Kidney (tissue), 14 donors: Measurements from ENCODE around the gene APBB1. TPM values are rescaled to one million over a fixed set of nuclear protein-coding genes. Genes with fewer than 3 reads are reported as not detected.

Experiments
- DNase-seq, 5 donors: peaks; one replicate each; pipeline ENCODE4 v3.0.0-alpha.2; 2013 to 2020
- FAIRE-seq: peaks from 2 replicates; lab custom pipeline; 2012; peaks lifted over from hg19 to GRCh38; lab: Jason Lieb, UNC
- H3K27ac ChIP-seq, 2 donors: one replicate each; pipeline ENCODE4 v1.7.0; 2013; ENCODE audit warnings: low read depth in 2 of 2, low read length in 2 of 2, inconsistent platforms in 1 of 2
- H3K27me3 ChIP-seq: one replicate; pipeline ENCODE4 v1.7.1; 2013; ENCODE audit warnings: low read length, inconsistent platforms; ENCODE audit not compliant: control insufficient read depth, insufficient read depth
- H3K36me3 ChIP-seq, 3 donors: one replicate each; pipeline versions ENCODE4 v1.7.0 to v1.7.1; 2013; ENCODE audit warnings: low read length in 3 of 3, control low read depth in 1 of 3, inconsistent platforms in 1 of 3; ENCODE audit not compliant: insufficient read depth in 3 of 3, control insufficient read depth in 2 of 3
- H3K4me1 ChIP-seq, 3 donors: one replicate each; pipeline versions ENCODE4 v1.7.0 to v1.7.1; 2013; ENCODE audit warnings: low read length in 3 of 3, inconsistent platforms in 1 of 3, low read depth in 1 of 3; ENCODE audit not compliant: control insufficient read depth in 2 of 3, insufficient read depth in 2 of 3
- H3K4me3 ChIP-seq, 3 donors: one replicate each; pipeline versions ENCODE4 v1.7.0 to v1.8.1; 2013; ENCODE audit warnings: low read length in 3 of 3, control low read depth in 1 of 3, inconsistent platforms in 1 of 3
- H3K9ac ChIP-seq, 3 donors: one replicate each; pipeline versions ENCODE4 v1.7.0 to v1.7.1; 2013; ENCODE audit warnings: low read length in 3 of 3, control low read depth in 1 of 3, inconsistent platforms in 1 of 3
- H3K9me3 ChIP-seq, 3 donors: one replicate each; pipeline versions ENCODE4 v1.7.0 to v1.7.1; 2013; ENCODE audit warnings: low read length in 3 of 3, control low read depth in 1 of 3, inconsistent platforms in 1 of 3; ENCODE audit not compliant: control insufficient read depth in 2 of 3, insufficient read depth in 1 of 3
- CTCF ChIP-seq: IDR thresholded peaks from 3 replicates; pipeline ENCODE4 v1.5.1; 2012; ENCODE audit warnings: mild to moderate bottlenecking, moderate library complexity, borderline replicate concordance; ENCODE audit not compliant: insufficient read depth; ENCODE audit errors: extremely low read depth
- intact Hi-C: fragments of 100-400 bp; cut with DNase I; formaldehyde crosslinking; loops from one replicate; pipeline ENCODE4 v1.11.1; 2022
- polyA plus RNA-seq: library from polyadenylated mRNA; stranded (reverse); fragments of 350-450 nt; fragmentation: Illumina TruSeq; extraction: RNeasy Lipid Tissue Mini Kit (QIAGEN cat#74804); gene quantifications from one replicate; pipeline ENCODE4 v1.2.3, GENCODE V29; 2014; ENCODE audit warnings: low read depth, low replicate concordance; ENCODE audit not compliant: insufficient read depth
- total RNA-seq: library from RNA; stranded (reverse); fragmentation: NEBNext Ultra II Directional; extraction: Animal tissue kit (Norgen Biotek cat#: 25700); gene quantifications from one replicate; pipeline ENCODE4 v1.2.1, GENCODE V29; 2021
- donor health status: control.
- donor health status: control.
- donor health status: control.
- donor health status: control.
- donor health status: control.
- donor health status: DM: yes; HTN: yes; CAD: no.
- donor health status: Normal renal cell carcinoma (clear cell type).

The APBB1 gene
- total and polyA plus RNA-seq, 2 donors from 2014 or later, result 43.7 to 67.2 TPM

GRCh38 chr11:6418557-6419008, 311 bp downstream of the APBB1 start:
- no peaks in the 10 kb centered on the region for H3K36me3 ChIP-seq
- H3K27me3 ChIP-seq, result no peaks in the 10 kb centered on the region
- intact Hi-C loops, result no loop called here
- DNase-seq, result peak in 4 of 5 donors; percentile 45 to 85 (median 68)
- no peak for TF ChIP-seq CTCF
- H3K9me3 ChIP-seq, result no peaks in the 10 kb centered on the region
- H3K4me1 ChIP-seq, result peaks cover 0 to 9% (median 2%) of the 10 kb centered on the region in 3 donors
- H3K27ac ChIP-seq, result peak overlapping the region; percentile 63 to 79
- no peak for FAIRE-seq
- peak overlapping the region; percentile 51 to 75 (median 68) for H3K4me3 ChIP-seq
- H3K9ac ChIP-seq, result peak overlapping the region; percentile 24 to 50 (median 48)

GRCh38 chr11:6417907-6418556, 862 bp downstream of the APBB1 start:
- FAIRE-seq (no peak), DNase-seq (peak in 1 of 5 donors; percentile 41)
- TF ChIP-seq CTCF, result no peak
- Histone ChIP-seq H3K27me3 (no peaks in the 10 kb centered on the region), H3K9me3 (no peaks in the 10 kb centered on the region), H3K36me3 (no peaks in the 10 kb centered on the region), H3K9ac (peak overlapping the region; percentile 24 to 50 (median 48)), H3K4me1 (peaks cover 0 to 9% (median 2%) of the 10 kb centered on the region in 3 donors), H3K27ac (peak overlapping the region in 1 of 2 donors; percentile 63), H3K4me3 (peak overlapping the region; percentile 51 to 75 (median 68))
- intact Hi-C loops, result no loop called here

- FAIRE-seq (no peak), DNase-seq (no peak)
- no peaks in the 10 kb centered on the region for H3K36me3 ChIP-seq
- intact Hi-C loops, result no loop called here
- H3K27ac ChIP-seq, result no peak overlapping the region
- no peak for TF ChIP-seq CTCF
- H3K4me1 ChIP-seq, result peaks cover 0 to 9% (median 2%) of the 10 kb centered on the region in 3 donors
- H3K9me3 ChIP-seq, result no peaks in the 10 kb centered on the region
- no peak overlapping the region for H3K9ac ChIP-seq
- H3K27me3 ChIP-seq, result no peaks in the 10 kb centered on the region
- no peak overlapping the region for H3K4me3 ChIP-seq
These were observed 3.1 kb downstream of the APBB1 start for GRCh38 chr11:6415797-6416196.
